ENCODE results near the gene FAM111A. TPM values are rescaled to one million over a fixed set of nuclear protein-coding genes. Genes with fewer than 3 reads are reported as not detected.

FAM111A gene
- total and polyA plus RNA-seq, 12 donors: 2.9 to 22.5 (median 5.1) TPM

DNA sequence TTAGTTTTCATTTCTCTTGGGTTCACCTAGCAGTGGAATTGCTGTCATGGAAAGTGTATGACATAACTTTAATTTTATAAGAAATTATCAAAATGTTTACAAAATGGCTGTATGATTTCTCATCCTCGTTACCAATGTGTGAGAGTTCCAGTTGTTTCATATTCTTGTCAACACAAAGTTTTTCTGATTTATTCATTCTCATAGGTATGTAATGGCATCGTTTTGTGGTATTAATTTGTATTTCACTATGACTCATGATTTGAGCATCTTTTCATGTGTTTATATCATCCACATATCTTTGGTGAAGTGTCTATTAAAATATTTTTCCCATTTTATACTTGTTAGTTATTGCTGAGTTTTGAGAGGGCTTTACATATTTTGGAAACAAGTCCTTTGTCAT lies 30.2 kb upstream of the FAM111A start:
- intact Hi-C loops (cut with DNase I): no loop called here
- DNase-seq: no peak
- TF ChIP-seq, protein P1, sequence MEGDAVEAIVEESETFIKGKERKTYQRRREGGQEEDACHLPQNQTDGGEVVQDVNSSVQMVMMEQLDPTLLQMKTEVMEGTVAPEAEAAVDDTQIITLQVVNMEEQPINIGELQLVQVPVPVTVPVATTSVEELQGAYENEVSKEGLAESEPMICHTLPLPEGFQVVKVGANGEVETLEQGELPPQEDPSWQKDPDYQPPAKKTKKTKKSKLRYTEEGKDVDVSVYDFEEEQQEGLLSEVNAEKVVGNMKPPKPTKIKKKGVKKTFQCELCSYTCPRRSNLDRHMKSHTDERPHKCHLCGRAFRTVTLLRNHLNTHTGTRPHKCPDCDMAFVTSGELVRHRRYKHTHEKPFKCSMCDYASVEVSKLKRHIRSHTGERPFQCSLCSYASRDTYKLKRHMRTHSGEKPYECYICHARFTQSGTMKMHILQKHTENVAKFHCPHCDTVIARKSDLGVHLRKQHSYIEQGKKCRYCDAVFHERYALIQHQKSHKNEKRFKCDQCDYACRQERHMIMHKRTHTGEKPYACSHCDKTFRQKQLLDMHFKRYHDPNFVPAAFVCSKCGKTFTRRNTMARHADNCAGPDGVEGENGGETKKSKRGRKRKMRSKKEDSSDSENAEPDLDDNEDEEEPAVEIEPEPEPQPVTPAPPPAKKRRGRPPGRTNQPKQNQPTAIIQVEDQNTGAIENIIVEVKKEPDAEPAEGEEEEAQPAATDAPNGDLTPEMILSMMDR (IDR thresholded peaks at IDR 0.05): no peak
- no peaks in the 10 kb centered on the region for H3K27me3 ChIP-seq
- no peaks in the 10 kb centered on the region for H3K36me3 ChIP-seq
- H3K9me3 ChIP-seq: peaks cover 0 to 8% (median under 1%) of the 10 kb centered on the region in 11 donors
- no peak overlapping the region for H3K4me3 ChIP-seq
- peaks cover 0 to 8% (median 0%) of the 10 kb centered on the region in 9 donors for H3K4me1 ChIP-seq
- 88 to 91% methylated on average over 2 of the region's 2 CpGs for WGBS, 2 donors
- ATAC-seq: no peak
- H3K27ac ChIP-seq: no peak overlapping the region

DNA sequence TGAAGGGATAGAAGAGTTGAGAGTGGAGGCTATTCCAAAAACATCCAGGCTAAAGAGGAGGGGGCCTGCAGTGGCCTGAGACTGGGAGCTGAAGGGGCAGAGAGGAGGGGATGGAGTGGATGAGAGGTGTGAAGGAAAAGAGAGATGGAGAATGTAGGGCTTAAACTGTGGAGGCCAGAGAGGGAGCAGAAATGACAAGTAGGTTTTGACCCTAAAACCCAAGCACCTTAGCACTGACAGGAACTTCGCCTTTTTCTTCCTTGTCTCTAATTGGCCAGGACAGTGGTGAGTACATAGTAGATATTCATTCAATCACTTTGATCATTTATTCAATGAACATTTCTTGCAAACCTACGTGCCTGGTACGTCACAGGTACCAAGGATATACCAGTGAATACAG lies 28.3 kb upstream of the FAM111A start:
- no peak for DNase-seq
- Histone ChIP-seq H3K27me3 (no peaks in the 10 kb centered on the region), H3K27ac (no peak overlapping the region), H3K4me3 (no peak overlapping the region), H3K9me3 (peaks cover 0 to 26% (median 7%) of the 10 kb centered on the region in 11 donors), H3K36me3 (no peaks in the 10 kb centered on the region), H3K4me1 (no peaks in the 10 kb centered on the region)
- intact Hi-C loops (cut with DNase I): no loop called here
- 97% methylated on average over 3 of the region's 3 CpGs for WGBS, 2 donors
- TF ChIP-seq, protein P1 (IDR thresholded peaks at IDR 0.05): no peak
- ATAC-seq: no peak

DNA sequence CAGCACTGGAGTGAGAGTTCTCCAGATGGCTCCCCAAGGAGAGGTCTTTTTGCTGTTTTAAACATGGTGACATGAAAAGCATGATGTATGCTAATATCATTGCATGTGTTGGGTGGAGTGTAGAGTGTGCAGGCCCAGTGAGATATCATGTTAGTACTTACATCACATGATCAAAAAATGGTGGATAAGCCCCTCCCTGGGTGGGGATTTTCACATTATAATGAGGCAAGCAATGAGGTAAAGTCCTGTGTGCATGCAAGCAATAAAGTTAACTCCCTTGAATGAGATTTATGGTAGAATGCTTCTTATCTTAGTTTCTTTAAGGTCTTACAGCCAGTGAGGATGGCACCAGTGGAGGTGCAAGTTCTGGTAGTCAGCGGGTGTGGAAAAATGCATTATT lies 27.1 kb upstream of the FAM111A start:
- 100% methylated on average over 1 of the region's 1 CpG for WGBS, 2 donors
- TF ChIP-seq, protein P1 (IDR thresholded peaks at IDR 0.05): no peak
- no peak for ATAC-seq

DNA sequence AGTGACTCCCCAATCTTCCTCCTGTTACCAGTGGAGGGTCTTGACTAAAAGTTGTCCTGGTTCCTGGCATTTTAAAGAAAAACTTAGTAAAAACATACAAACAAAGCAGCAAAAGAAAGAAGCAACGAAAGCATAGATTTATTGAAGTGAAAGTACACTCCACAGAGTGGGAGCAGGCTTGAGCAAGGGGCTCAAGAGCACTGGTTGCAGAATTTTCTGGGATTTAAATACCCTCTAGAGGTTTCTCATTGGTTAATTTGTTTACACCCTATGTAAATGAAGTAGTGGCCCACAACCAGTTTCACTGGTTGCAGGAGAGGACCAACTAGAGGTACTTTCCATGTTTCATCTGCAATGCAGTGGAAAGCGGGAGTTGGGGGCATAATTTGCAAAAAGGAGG lies 24.9 kb upstream of the FAM111A start:
- no peak overlapping the region for H3K27ac ChIP-seq
- no peak for ATAC-seq
- intact Hi-C loops (cut with DNase I): no loop called here
- H3K4me1 ChIP-seq: no peaks in the 10 kb centered on the region
- H3K4me3 ChIP-seq: no peak overlapping the region
- peaks cover 0 to 30% (median 7%) of the 10 kb centered on the region in 11 donors for H3K9me3 ChIP-seq
- H3K27me3 ChIP-seq: no peaks in the 10 kb centered on the region
- 97 to 98% methylated on average over 2 of the region's 2 CpGs for WGBS, 2 donors
- no peak for DNase-seq
- no peaks in the 10 kb centered on the region for H3K36me3 ChIP-seq
- TF ChIP-seq, protein P1 (IDR thresholded peaks at IDR 0.05): no peak

More for the DNA sequence above, 27.1 kb upstream of the FAM111A start:
- Histone ChIP-seq H3K27me3 (no peaks in the 10 kb centered on the region), H3K36me3 (no peaks in the 10 kb centered on the region), H3K4me1 (no peaks in the 10 kb centered on the region), H3K9me3 (peaks cover 0 to 30% (median 7%) of the 10 kb centered on the region in 11 donors), H3K27ac (no peak overlapping the region), H3K4me3 (no peak overlapping the region)
- intact Hi-C loops (cut with DNase I): no loop called here
- DNase-seq: no peak

Data from heart right ventricle (tissue), 16 donors.